Osteocyte (in vitro differentiated cells): ENCODE measurements around the gene ZNF524. TPM values are rescaled to one million over a fixed set of nuclear protein-coding genes. Genes with fewer than 3 reads are reported as not detected.
A peak's percentile ranks its signal among the peaks of the same experiment; 100 is the strongest.

Experiments used
- DNase-seq: peaks from one replicate; pipeline ENCODE4 v3.0.0; 2021; ENCODE audit warnings: mixed read lengths; ENCODE audit not compliant: unreplicated experiment; ENCODE audit errors: extremely low spot score
- H3K27ac Mint-ChIP-seq: one replicate; pipeline ENCODE4 v1.8.0; 2021; ENCODE audit warnings: mild to moderate bottlenecking, mixed read lengths; ENCODE audit not compliant: unreplicated experiment
- H3K27me3 Mint-ChIP-seq: one replicate; pipeline ENCODE4 v1.8.0; 2021; ENCODE audit warnings: mixed read lengths; ENCODE audit not compliant: unreplicated experiment
- H3K36me3 Mint-ChIP-seq: one replicate; pipeline ENCODE4 v1.8.0; 2021; ENCODE audit warnings: mixed read lengths; ENCODE audit not compliant: unreplicated experiment
- H3K4me1 Mint-ChIP-seq: one replicate; pipeline ENCODE4 v1.8.0; 2021; ENCODE audit warnings: mixed read lengths; ENCODE audit not compliant: unreplicated experiment
- H3K4me3 Mint-ChIP-seq: one replicate; pipeline ENCODE4 v1.8.0; 2021; ENCODE audit warnings: mild to moderate bottlenecking, moderate library complexity, mixed read lengths; ENCODE audit not compliant: unreplicated experiment
- H3K9me3 Mint-ChIP-seq: one replicate; pipeline ENCODE4 v1.8.0; 2021; ENCODE audit warnings: mixed read lengths; ENCODE audit not compliant: unreplicated experiment
- CTCF ChIP-seq: fragments of 200-600 bp; sonication (generic); IDR thresholded peaks from 2 replicates; pipeline ENCODE4 v1.5.0; 2021; ENCODE audit warnings: antibody characterized with exemption, mild to moderate bottlenecking, moderate library complexity
- long read RNA-seq: library from polyadenylated mRNA; unstranded; transcript quantifications from one replicate; pipeline ENCODE4 v2.0.0, GENCODE V29; 2021
- total RNA-seq: library from RNA; stranded (reverse); gene quantifications from 2 replicates; pipeline ENCODE4 v1.2.1, GENCODE V29; 2021

The ZNF524 gene
- total RNA-seq, result 15.5 and 15.6 TPM in 2 replicates
- long read RNA-seq, partial matches to known transcripts, result 0 of 3 reads
- long read RNA-seq, other reads (novel, unspliced or antisense), result 0 of 3 reads

DNA sequence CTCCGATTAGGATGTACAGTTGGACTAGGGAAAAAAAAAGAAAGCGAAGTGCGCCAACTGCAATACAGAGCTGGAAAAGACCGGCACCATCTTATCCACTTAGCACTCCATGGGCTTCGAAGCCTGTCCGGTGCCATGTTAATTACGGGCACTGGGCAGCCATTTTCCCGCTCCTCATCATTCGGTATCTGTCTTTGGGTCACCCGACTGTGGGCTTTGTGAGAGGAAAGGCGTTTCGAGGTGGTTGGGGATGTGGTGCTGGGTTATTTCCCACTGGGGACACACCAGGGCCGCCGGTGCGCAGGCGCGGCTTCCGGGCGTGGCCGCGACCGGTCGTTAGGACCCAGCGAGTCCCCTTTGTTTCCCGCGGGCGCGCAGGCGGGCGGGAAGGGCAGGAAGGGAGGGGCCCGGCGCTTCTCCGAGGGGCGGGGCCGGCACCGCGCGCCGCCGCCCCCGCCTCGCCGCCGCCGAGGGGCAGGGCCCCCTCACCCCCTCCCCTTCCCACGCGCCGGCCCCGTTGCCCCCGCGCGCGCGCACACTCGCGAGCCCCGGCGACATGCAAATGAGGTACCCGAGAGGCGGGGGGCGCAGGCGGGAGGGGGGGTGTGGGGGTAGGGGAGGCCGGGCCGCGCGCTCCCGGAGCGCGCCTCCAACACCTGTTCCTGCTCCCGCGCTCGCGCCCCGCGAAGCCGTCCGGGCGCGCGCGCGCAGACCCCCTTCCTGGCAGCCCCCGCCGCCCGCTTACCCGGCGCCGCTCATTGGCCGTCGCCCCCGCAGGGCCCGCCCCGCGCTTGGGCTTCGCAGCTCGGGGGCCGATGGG lies at the start of gene ZNF524:
Gene ZNF524 (plus strand): TSS at position 447 of the 820 bp plus-strand sequence. CDS start 1,825 bp downstream, outside the sequence.
- Mint-ChIP-seq H3K36me3 (peaks cover 22% of the 10 kb centered on the region), H3K27me3 (no peaks in the 10 kb centered on the region), H3K4me3 (peak within 1 kb of the TSS; percentile 96), H3K4me1 (peaks cover 25% of the 10 kb centered on the region), H3K9me3 (no peaks in the 10 kb centered on the region), H3K27ac (peak within 1 kb of the TSS; percentile 100)
- no peak for TF ChIP-seq CTCF
- DNase-seq, result peak; percentile 95

DNA sequence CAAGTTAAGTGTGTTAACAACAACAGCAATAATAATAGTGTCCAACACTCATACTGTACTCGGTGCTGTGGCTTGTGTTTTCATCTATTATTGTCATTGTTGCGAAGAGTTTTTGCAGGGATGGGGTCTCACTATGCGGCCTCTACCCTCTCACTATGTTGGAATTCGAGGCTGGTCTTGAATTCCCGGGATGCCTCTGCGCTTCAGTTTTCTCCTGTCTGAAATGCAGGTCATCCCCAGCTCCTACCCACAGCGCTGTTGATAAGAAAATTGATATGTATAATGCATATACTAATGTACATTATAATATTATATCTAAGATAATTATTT lies 49.8 kb upstream of the ZNF524 start:
- TF ChIP-seq CTCF, result no peak
- no peak for DNase-seq
- Mint-ChIP-seq H3K27ac (peak overlapping the region; percentile 91), H3K27me3 (no peaks in the 10 kb centered on the region), H3K9me3 (no peaks in the 10 kb centered on the region), H3K4me1 (peaks cover 70% of the 10 kb centered on the region), H3K36me3 (no peaks in the 10 kb centered on the region), H3K4me3 (peak overlapping the region; percentile 32)

DNA sequence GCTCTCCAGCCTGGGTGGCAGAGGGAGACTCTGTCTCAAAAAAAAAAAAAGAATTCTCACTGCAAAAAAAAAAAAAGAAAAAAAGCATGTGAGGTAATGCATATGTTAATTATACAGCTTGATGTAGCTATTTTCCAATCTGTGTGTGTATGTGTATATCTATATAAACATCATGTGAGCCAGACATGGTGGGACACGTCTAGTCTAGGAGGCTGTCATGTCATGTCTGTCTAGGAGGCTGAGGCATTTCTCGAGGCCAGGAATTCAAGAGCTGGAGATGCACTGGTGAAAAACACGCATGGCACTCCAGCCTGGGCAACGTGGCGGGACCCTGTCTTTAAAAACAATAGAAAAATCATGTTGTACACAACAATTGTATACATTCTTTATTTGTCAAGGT lies 47.9 kb upstream of the ZNF524 start:
- Mint-ChIP-seq H3K36me3 (no peaks in the 10 kb centered on the region), H3K27ac (peak overlapping the region; percentile 92), H3K9me3 (no peaks in the 10 kb centered on the region), H3K27me3 (no peaks in the 10 kb centered on the region), H3K4me1 (peaks cover 54% of the 10 kb centered on the region), H3K4me3 (peak overlapping the region; percentile 42)
- no peak for TF ChIP-seq CTCF
- DNase-seq, result no peak

DNA sequence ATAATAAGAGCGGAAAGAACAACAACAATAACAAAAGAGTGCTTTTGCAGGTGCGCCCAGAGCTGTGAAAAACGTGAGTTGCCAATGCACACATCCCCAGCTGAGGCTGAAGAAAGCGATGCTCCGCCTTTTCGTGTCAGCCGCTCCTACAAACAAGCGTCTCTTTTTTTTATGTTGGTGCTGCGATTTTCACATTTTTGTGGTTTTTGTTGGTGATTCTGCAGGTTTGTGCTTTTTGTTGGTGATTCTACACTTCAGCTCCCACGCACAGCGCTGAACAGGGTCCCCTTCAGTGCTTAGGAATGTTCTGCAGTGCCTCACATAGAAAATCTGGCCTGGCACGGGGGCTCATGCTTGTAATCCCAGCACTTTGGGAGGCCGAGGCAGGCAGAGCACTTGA lies 47.5 kb upstream of the ZNF524 start:
- Mint-ChIP-seq H3K27me3 (no peaks in the 10 kb centered on the region), H3K27ac (peak overlapping the region; percentile 92), H3K4me1 (peaks cover 49% of the 10 kb centered on the region), H3K36me3 (no peaks in the 10 kb centered on the region), H3K9me3 (no peaks in the 10 kb centered on the region), H3K4me3 (peak overlapping the region; percentile 16)
- no peak for TF ChIP-seq CTCF
- no peak for DNase-seq

GRCh38 chr19:55553217-55554182 lies 46.6 kb upstream of the ZNF524 start:
- no peaks in the 10 kb centered on the region for H3K36me3 Mint-ChIP-seq
- H3K4me1 Mint-ChIP-seq, result peaks cover 41% of the 10 kb centered on the region
- no peaks in the 10 kb centered on the region for H3K27me3 Mint-ChIP-seq
- no peaks in the 10 kb centered on the region for H3K9me3 Mint-ChIP-seq
- H3K4me3 Mint-ChIP-seq, result no peak overlapping the region
- TF ChIP-seq CTCF, result no peak
- H3K27ac Mint-ChIP-seq, result peak overlapping the region; percentile 92
- DNase-seq, result no peak
